ENCODE results near the gene NECAP2. TPM values are rescaled to one million over a fixed set of nuclear protein-coding genes. Genes with fewer than 3 reads are reported as not detected.
"Not testable (repeated sequence)": the region's sequence is repeated elsewhere in the genome, so short reads cannot be mapped to it uniquely, and the experiment has no call there.

The NECAP2 gene
- total RNA-seq, 4 donors from 2014 or later: 36.0 to 60.1 (median 38.6) TPM

GRCh38 chr1:16468558-16468957 is 28.0 kb downstream of the NECAP2 start:
- H3K27ac ChIP-seq: no peak overlapping the region
- intact Hi-C loops (cut with DNase I; ENCODE audit: low total_unique reads): no loop called here
- no peaks in the 10 kb centered on the region for H3K36me3 ChIP-seq
- H3K27me3 ChIP-seq: no peaks in the 10 kb centered on the region
- no peak for DNase-seq
- H3K4me1 ChIP-seq: no peaks in the 10 kb centered on the region
- TF ChIP-seq CTCF (IDR thresholded peaks at IDR 0.05): no peak
- no peak for TF ChIP-seq POLR2A (IDR thresholded peaks at IDR 0.05)
- no peak overlapping the region for H3K4me3 ChIP-seq
- H3K9me3 ChIP-seq: no peaks in the 10 kb centered on the region

- Histone ChIP-seq H3K4me3 (no peak overlapping the region), H3K27me3 (no peaks in the 10 kb centered on the region), H3K27ac (no peak overlapping the region), H3K36me3 (no peaks in the 10 kb centered on the region), H3K9me3 (no peaks in the 10 kb centered on the region), H3K4me1 (no peaks in the 10 kb centered on the region)
- no peak for DNase-seq
- TF ChIP-seq POLR2A (IDR thresholded peaks at IDR 0.05) (no peak), CTCF (IDR thresholded peaks at IDR 0.05) (no peak)
- intact Hi-C loops (cut with DNase I; ENCODE audit: low total_unique reads): no loop called here
Observed at GRCh38 chr1:16474166-16474800, 33.8 kb downstream of the NECAP2 start.

- H3K4me1 ChIP-seq; H3K9me3 ChIP-seq; H3K27ac ChIP-seq; H3K27me3 ChIP-seq; DNase-seq; H3K4me3 ChIP-seq; intact Hi-C loops (cut with DNase I; ENCODE audit: low total_unique reads); H3K36me3 ChIP-seq: not testable (repeated sequence)
Observed at GRCh38 chr1:16474891-16475290, 34.4 kb downstream of the NECAP2 start.

- DNase-seq; H3K4me1 ChIP-seq; H3K27ac ChIP-seq; intact Hi-C loops (cut with DNase I; ENCODE audit: low total_unique reads); H3K4me3 ChIP-seq; H3K27me3 ChIP-seq; H3K9me3 ChIP-seq; H3K36me3 ChIP-seq: not testable (repeated sequence)
Observed at GRCh38 chr1:16475771-16476770, 35.5 kb downstream of the NECAP2 start.

GRCh38 chr1:16478091-16478490 is 37.6 kb downstream of the NECAP2 start:
- H3K9me3 ChIP-seq: no peaks in the 10 kb centered on the region
- H3K4me1 ChIP-seq: no peaks in the 10 kb centered on the region
- intact Hi-C loops (cut with DNase I; ENCODE audit: low total_unique reads): no loop called here
- H3K27me3 ChIP-seq: no peaks in the 10 kb centered on the region
- TF ChIP-seq CTCF (IDR thresholded peaks at IDR 0.05) (no peak), POLR2A (IDR thresholded peaks at IDR 0.05) (no peak)
- no peaks in the 10 kb centered on the region for H3K36me3 ChIP-seq
- no peak for DNase-seq
- no peak overlapping the region for H3K4me3 ChIP-seq
- H3K27ac ChIP-seq: no peak overlapping the region

GRCh38 chr1:16483146-16483545 is 42.6 kb downstream of the NECAP2 start:
- H3K9me3 ChIP-seq; H3K27ac ChIP-seq; DNase-seq; H3K27me3 ChIP-seq; H3K36me3 ChIP-seq; H3K4me3 ChIP-seq; intact Hi-C loops (cut with DNase I; ENCODE audit: low total_unique reads); H3K4me1 ChIP-seq: not testable (repeated sequence)

- intact Hi-C loops (cut with DNase I; ENCODE audit: low total_unique reads); H3K27me3 ChIP-seq; H3K4me3 ChIP-seq; H3K27ac ChIP-seq; DNase-seq; H3K36me3 ChIP-seq; H3K4me1 ChIP-seq; H3K9me3 ChIP-seq: not testable (repeated sequence)
Observed at GRCh38 chr1:16483639-16484500, 43.3 kb downstream of the NECAP2 start.

Measured in uterus (tissue), 4 donors.